OCI-LY3 (cell line): ENCODE data around the gene FCN1.

Experiments used
- H2AFZ ChIP-seq: fragments of 200-600, 300-600 bp; shearing (Covaris generic); 2 replicates; pipeline ENCODE4 v1.6.0; 2014; ENCODE audit warnings: antibody characterized with exemption, low read depth, low read length
- H3K27ac ChIP-seq: fragments of 200-600, 300-600 bp; sonication (generic); 2 replicates; pipeline ENCODE4 v1.5.1; 2014; ENCODE audit warnings: mild to moderate bottlenecking, low read length, moderate library complexity, mixed read lengths
- H3K27me3 ChIP-seq: fragments of 200-600, 300-600 bp; sonication (generic); 2 replicates; pipeline ENCODE4 v1.6.1; 2014; ENCODE audit warnings: low read depth, low read length, mixed read lengths
- H3K36me3 ChIP-seq: fragments of 200-600, 300-600 bp; sonication (generic); replicated peaks from 2 replicates; pipeline ENCODE3; 2014; ENCODE audit warnings: low read depth, low read length, mixed read lengths
- H3K4me1 ChIP-seq: fragments of 300-600, 200-600 bp; sonication (generic); 2 replicates; pipeline ENCODE4 v1.6.1; 2014; ENCODE audit warnings: low read length, mixed read lengths
- H3K4me2 ChIP-seq: fragments of 200-600, 300-600 bp; sonication (generic); 2 replicates; pipeline ENCODE4 v1.6.1; 2014; ENCODE audit warnings: low read length, mixed read lengths
- H3K4me3 ChIP-seq: fragments of 300-600, 200-600 bp; sonication (generic); 2 replicates; pipeline ENCODE4 v1.5.1; 2014; ENCODE audit warnings: antibody characterized with exemption, mild to moderate bottlenecking, low read length, moderate library complexity
- H3K79me2 ChIP-seq: fragments of 300-600, 200-600 bp; shearing (Covaris generic); 2 replicates; pipeline ENCODE4 v1.6.1; 2014; ENCODE audit warnings: mild to moderate bottlenecking, low read length, mixed read lengths
- H3K9ac ChIP-seq: fragments of 300-600, 200-600 bp; shearing (Covaris generic); 2 replicates; pipeline ENCODE4 v1.6.0; 2014; ENCODE audit warnings: mild to moderate bottlenecking, low read length, moderate library complexity
- H3K9me3 ChIP-seq: fragments of 200-600, 300-600 bp; shearing (Covaris generic); 2 replicates; pipeline ENCODE4 v1.6.1; 2014; ENCODE audit warnings: low read length, mixed read lengths; ENCODE audit not compliant: insufficient read depth
- H4K20me1 ChIP-seq: fragments of 200-600, 300-600 bp; sonication (generic); 2 replicates; pipeline ENCODE4 v1.6.1; 2016; ENCODE audit warnings: low read length, mixed read lengths; ENCODE audit not compliant: insufficient read depth
- CTCF ChIP-seq: fragments of 200-600, 300-600 bp; sonication (generic); IDR thresholded peaks from 2 replicates; pipeline ENCODE4 v1.5.1; 2014; ENCODE audit warnings: antibody characterized with exemption, low read length, low read depth
- EZH2phosphoT487 ChIP-seq: fragments of 200-600 bp; shearing (Covaris generic); IDR thresholded peaks from 2 replicates; pipeline ENCODE4 v1.6.1; 2018; ENCODE audit warnings: antibody characterized with exemption, mixed run types, low read depth

The FCN1 gene

GRCh38 chr9:134892820-134893420, 24.8 kb downstream of the FCN1 start:
- TF ChIP-seq CTCF (no peak), EZH2phosphoT487 (no peak)
- no peak overlapping the region for H2AFZ ChIP-seq

GRCh38 chr9:134892221-134892620, 25.5 kb downstream of the FCN1 start:
- H4K20me1 ChIP-seq: no peaks in the 10 kb centered on the region
- no peak overlapping the region for H3K27ac ChIP-seq
- H3K79me2 ChIP-seq: no peaks in the 10 kb centered on the region
- H2AFZ ChIP-seq: no peak overlapping the region
- H3K4me3 ChIP-seq: no peak overlapping the region
- no peak overlapping the region for H3K9ac ChIP-seq
- H3K4me2 ChIP-seq: no peak overlapping the region
- H3K9me3 ChIP-seq: peaks cover 4% of the 10 kb centered on the region; the same call in 1 of the 2 replicates
- H3K27me3 ChIP-seq: no peaks in the 10 kb centered on the region
- H3K36me3 ChIP-seq: no peaks in the 10 kb centered on the region
- no peaks in the 10 kb centered on the region for H3K4me1 ChIP-seq
- TF ChIP-seq EZH2phosphoT487: no peak
- no peak for TF ChIP-seq CTCF

More at GRCh38 chr9:134892820-134893420, 24.8 kb downstream of the FCN1 start:
- H3K27ac ChIP-seq: no peak overlapping the region
- H3K4me3 ChIP-seq: no peak overlapping the region
- no peak overlapping the region for H3K9ac ChIP-seq
- no peaks in the 10 kb centered on the region for H4K20me1 ChIP-seq
- H3K9me3 ChIP-seq: peaks cover 4% of the 10 kb centered on the region; the same call in 1 of the 2 replicates
- no peaks in the 10 kb centered on the region for H3K79me2 ChIP-seq
- H3K4me2 ChIP-seq: no peak overlapping the region
- no peaks in the 10 kb centered on the region for H3K36me3 ChIP-seq
- H3K4me1 ChIP-seq: no peaks in the 10 kb centered on the region
- H3K27me3 ChIP-seq: no peaks in the 10 kb centered on the region

GRCh38 chr9:134891713-134892112, 26.0 kb downstream of the FCN1 start:
- Histone ChIP-seq H2AFZ (no peak overlapping the region), H3K4me1 (no peaks in the 10 kb centered on the region), H4K20me1 (no peaks in the 10 kb centered on the region), H3K9ac (no peak overlapping the region), H3K27ac (no peak overlapping the region), H3K4me3 (no peak overlapping the region), H3K36me3 (no peaks in the 10 kb centered on the region), H3K27me3 (no peaks in the 10 kb centered on the region), H3K9me3 (peaks cover 4% of the 10 kb centered on the region; the same call in 1 of the 2 replicates), H3K79me2 (no peaks in the 10 kb centered on the region), H3K4me2 (no peak overlapping the region)
- TF ChIP-seq CTCF (no peak), EZH2phosphoT487 (no peak)

GRCh38 chr9:134891053-134891452, 26.7 kb downstream of the FCN1 start:
- no peak for TF ChIP-seq EZH2phosphoT487
- TF ChIP-seq CTCF: no peak
- Histone ChIP-seq H3K4me2 (no peak overlapping the region), H3K9me3 (peaks cover 4% of the 10 kb centered on the region; the same call in 1 of the 2 replicates)

More at GRCh38 chr9:134891053-134891452, 26.7 kb downstream of the FCN1 start:
- Histone ChIP-seq H3K79me2 (no peaks in the 10 kb centered on the region), H3K27ac (no peak overlapping the region), H4K20me1 (no peaks in the 10 kb centered on the region), H2AFZ (no peak overlapping the region), H3K9ac (no peak overlapping the region), H3K27me3 (no peaks in the 10 kb centered on the region), H3K4me1 (no peaks in the 10 kb centered on the region), H3K4me3 (no peak overlapping the region), H3K36me3 (no peaks in the 10 kb centered on the region)
